Renal cortical epithelial cell (primary cell): ENCODE measurements around the gene DDX42. TPM values are rescaled to one million over a fixed set of nuclear protein-coding genes. Genes with fewer than 3 reads are reported as not detected.
A peak's percentile ranks its signal among the peaks of the same experiment; 100 is the strongest.
"Not testable (repeated sequence)": the region's sequence is repeated elsewhere in the genome, so short reads cannot be mapped to it uniquely, and the experiment has no call there.

Source experiments
- DNase-seq: peaks from one replicate; pipeline ENCODE4 v3.0.0-alpha.2; 2011; ENCODE audit warnings: low read depth
- total RNA-seq: library from RNA; depleted of rRNA; stranded (reverse); fragments of >200 nt; gene quantifications from 2 replicates; pipeline ENCODE4 v1.2.3, GENCODE V29; 2014

DDX42 gene
- total RNA-seq, 1 donor from 2014 or later = 135 TPM

GRCh38 chr17:63838631-63839171 is 64.7 kb downstream of the DDX42 start:
- DNase-seq = peak; percentile 44

DNA sequence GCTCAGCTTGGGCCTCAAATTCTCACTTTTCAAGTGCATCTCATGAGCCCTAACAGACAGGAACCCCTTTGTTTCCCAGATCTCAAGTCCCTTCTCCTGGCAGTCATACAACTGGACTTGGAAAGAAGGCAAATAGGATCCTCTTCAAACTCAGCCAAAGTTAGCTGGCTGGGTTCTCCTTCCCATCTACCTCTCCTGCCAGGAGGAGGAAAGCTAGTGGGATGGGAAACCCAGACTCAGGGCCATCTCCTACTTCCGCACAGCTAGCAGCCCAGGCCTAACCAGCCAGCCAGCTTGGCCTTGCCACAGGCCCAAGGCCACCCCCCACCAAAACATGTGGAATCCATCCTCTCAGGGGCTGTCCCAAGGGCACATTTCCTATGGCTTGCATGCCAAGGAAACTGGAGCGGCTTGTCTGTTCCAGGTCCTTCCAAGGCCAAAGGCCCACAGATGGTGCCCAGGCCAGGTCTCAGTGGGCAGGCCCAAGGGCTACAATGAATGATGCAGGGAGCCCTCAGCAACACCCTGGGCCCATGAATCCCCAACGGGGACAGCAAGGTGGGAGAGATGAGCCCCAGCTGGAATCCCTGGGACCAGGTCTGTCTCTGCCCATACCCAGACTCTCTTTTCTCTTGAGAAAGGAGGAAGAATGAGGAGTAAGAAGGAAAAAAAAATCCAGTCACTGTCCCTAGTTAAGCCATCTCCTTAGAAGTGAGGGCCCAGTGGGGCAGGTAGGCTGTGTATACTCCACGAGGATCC is 66.8 kb downstream of the DDX42 start:
- no peak for DNase-seq

- no peak for DNase-seq
These were observed 67.6 kb downstream of the DDX42 start for GRCh38 chr17:63841350-63842172.

- DNase-seq = no peak
These were observed 68.2 kb downstream of the DDX42 start for GRCh38 chr17:63842173-63842539.

- DNase-seq = peak; percentile 92
These were observed 68.8 kb downstream of the DDX42 start, which contains the start of gene SMARCD2 for GRCh38 chr17:63842540-63843386. TSS of gene SMARCD2 (minus strand) at chr17:63842685. CDS start at chr17:63842674, 11 bp downstream.

- DNase-seq = peak; percentile 76
These were observed 69.5 kb downstream of the DDX42 start for GRCh38 chr17:63843387-63843888.

DNA sequence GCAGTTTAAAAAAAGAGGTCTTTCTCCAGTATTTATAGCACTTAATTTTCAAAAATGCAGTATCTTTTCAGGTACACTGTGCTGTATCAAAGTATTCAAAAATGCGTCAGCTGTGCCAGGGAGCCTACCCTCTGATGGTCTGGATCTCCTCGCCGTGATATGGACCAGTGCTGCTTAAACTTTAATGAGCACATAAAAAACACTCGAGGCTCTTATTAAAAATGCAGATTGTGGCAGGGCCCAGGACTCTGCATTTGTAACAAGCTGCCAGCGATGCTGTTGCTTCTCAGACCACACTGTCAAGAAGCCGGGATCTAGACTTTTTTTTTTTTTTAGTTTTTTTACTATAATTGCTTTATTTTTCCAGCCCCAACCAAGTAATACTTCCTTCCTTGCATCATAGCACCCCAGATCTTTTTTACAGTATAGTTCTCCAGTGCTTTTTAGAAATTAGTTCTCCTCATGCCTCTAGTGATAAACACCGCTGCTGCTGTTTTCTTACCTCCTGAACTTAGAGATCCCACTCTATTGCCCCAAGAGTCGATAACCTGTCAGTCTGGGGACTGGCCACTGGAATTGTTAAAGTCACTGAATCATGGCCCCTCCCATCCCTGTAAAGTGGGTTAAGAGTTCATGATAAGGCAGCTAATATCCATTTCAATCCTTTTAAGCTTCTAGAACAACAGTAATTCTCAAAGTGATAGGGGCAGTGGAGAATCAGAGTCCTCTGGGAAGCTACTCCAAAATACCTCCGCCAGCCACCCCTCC is 70.1 kb downstream of the DDX42 start:
- DNase-seq = no peak

DNA sequence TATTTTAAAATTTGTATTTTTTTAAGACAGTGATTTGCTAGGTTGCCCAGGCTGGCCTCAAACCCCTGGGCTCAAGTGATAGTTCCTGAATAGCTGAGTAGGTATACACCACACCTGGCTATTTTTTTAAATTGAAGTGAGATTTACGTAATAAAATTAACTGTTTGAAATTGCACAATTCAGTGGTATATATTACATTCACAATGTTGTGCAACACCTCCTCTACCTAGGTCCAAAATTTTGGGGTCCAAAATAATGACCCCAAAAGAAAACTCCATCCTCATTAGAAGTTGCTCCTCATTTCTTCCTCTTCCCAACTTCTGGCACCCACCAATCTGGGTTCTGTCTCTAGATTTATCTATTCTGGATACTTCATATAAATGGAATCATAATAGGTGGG is 71.5 kb downstream of the DDX42 start:
- no peak for DNase-seq

GRCh38 chr17:63847525-63848249 is 73.7 kb downstream of the DDX42 start:
- no peak for DNase-seq

DNA sequence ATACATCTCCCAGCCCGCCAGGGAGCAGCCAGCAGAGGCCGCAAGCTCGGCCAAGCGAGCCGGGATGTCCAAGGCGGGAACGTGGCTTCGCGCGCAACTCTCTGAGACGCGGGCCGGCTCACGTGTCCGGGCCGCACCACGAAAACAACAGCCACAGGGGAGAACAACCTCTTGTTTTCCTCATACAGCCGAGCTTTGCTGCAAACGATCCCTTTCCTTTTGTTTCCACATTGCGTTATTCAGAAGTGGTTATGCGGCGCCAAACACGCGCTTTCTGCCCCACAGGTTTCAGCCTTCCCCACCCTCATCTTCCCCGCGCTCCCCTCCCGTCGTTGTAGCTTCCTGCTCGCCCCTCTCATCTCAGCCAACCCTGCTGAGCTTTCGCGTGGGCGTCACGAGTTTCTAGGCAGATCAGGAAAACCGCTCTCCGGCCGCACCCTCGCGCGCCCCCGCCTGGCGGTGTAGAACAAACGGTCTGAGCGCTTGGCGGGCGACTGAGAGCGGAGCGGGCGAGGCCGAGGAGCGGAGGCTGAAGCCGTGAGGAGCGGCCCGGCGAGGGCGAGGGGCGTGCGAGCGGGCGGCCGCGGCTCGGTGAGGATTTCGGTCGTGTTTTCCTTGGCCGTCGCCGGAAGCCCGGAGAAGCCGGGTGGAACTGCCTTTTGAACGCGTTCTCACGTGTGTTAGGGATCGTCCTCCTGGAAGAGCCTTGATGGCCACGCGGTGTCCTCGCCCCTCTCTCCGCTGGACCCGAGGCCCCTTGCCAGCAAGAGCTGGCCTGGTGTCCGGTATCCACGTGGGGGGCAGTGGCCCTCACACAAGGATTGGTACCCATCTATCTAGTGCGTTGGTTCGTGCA is 75.1 kb downstream of the DDX42 start:
- DNase-seq = peak; percentile 79

DNA sequence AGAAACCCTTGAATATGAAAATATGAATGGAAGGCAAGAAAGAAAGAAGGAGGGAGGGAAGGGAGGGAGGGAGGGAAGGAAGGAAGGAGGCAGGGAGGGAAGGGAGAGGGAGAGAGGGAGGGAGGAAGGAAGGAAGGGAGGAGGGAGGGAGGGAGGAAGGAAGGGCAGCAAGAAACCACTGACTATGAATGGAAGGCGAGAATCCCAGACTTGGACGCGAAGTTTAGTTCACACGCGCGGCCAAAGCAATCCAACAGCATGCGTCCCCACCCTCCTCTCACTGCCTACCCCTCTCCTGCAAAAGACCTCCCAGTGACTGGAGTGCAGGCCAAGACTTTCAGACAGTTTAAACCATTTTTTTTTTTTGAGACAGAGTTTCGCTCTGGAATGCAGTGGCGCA is 76.4 kb downstream of the DDX42 start:
- no peak for DNase-seq

DNA sequence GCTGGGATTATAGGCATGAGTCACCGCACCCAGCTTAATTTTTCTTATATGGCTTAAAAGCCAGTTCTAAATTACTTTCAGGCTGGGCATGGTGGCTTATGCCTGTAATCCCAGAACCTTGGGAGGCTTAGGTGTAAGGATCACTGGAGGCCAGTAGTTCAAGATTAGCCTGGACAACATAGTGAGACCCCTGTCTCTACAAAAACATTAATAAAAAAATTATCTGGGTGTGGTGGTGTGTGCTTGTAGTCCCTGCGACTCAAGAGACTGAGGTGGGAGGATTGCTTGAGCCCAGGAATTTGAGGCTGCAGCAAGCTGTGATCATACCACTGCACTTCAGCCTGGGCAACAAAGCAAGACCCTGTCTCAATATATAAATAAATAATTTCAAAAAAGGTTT is 79.3 kb downstream of the DDX42 start:
- DNase-seq = no peak

- DNase-seq = no peak
These were observed 80.7 kb downstream of the DDX42 start for GRCh38 chr17:63854709-63855108.

DNA sequence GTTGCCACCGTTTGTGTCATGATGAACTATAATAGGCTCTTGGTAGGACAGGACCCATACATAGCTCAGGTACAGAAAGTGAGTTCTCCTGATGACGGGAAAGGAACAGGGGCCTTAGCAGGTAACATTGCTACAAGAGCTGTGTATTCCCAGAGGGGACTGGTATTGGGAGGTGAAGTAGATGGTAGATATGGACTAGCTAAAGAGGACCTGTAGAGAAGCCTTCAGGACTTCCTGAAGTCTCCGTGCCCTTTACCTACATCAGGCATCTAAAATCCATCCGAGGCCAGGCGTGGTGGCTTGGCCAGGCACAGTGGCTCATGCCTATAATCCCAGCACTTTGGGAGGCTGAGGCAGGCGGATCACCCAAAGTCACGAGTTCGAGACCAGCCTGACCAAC is 81.2 kb downstream of the DDX42 start:
- DNase-seq = no peak

GRCh38 chr17:63856425-63856824 is 82.5 kb downstream of the DDX42 start:
- not testable (repeated sequence) for DNase-seq

GRCh38 chr17:63859257-63859656 is 85.3 kb downstream of the DDX42 start:
- DNase-seq = no peak

DNA sequence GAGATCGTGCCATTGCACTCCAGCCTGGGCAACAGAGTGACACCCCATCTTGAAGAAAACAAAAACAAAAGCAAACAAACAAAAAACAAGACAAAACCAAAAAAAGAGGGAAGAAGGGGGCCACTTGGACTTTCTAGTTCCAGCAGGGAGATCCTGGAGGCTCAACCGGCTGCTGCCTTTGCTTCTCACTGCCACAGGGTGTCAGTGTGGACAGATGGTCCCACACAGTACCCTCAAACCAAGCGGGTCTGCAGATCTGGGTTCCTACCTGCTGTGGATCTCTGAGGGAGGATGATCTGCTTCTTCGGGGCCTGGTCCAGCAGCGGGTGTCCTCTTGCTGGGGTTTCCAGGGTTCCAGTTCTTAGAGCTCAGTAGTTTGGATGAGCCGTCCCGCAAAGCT is 92.7 kb downstream of the DDX42 start:
- not testable (repeated sequence) for DNase-seq
